Stimulated activated CD4-positive, alpha-beta T cell treated with anti-CD3 and anti-CD28 coated beads, Interleukin-12 subunit alpha, Interleukin-12 subunit beta, amount 100 ng/mL, for 4 hours (primary cell): Measurements from ENCODE around the gene CHFR.
"Not testable (repeated sequence)": the region's sequence is repeated elsewhere in the genome, so short reads cannot be mapped to it uniquely, and the experiment has no call there.

Experiments used
- DNase-seq: peaks from one replicate; pipeline ENCODE4 v3.0.0-alpha.2; 2020

CHFR gene

GRCh38 chr12:132806857-132807256 is 80.5 kb downstream of the CHFR start:
- DNase-seq: peak; percentile 25

DNA sequence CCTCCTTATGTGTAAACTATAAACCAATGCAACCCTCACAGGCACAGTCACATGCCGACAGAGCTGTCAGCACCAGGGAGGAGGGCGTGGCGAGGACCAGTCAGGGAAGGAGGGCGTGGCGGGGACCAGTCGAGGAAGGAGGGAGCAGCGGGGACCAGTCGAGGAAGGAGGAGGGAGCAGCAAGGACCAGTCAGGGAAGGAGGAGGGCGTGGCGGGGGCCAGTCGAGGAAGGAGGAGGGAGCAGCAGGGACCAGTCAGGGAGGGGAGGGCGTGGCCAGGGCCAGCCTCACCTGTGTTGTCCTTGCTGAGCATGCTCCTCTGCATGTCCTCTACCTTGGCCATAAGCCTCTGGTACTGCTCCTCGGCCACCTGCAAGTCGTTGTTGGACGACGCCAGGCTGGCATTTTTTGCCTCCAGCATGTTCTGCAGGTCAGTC is 83.0 kb downstream of the CHFR start:
- no peak for DNase-seq

DNA sequence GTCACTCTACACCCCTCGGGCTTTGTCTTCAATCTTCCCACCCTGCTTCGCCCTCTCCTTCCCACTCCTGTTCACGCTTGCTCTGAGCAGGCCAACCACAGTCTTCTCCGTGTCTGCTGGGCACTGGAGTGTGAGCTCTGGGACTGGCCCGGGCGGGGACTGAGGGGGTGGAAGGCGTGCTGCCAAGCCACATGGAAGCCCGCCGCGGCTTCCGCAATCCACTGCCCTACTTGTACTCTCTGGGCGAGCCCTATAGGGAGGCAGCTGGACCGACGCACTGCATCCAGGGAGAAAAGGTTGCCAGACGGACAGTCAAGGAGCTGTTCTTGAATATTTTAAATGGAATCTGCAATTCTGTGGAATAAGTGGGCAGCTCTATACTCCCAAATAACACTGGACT is 83.5 kb downstream of the CHFR start:
- no peak for DNase-seq

DNA sequence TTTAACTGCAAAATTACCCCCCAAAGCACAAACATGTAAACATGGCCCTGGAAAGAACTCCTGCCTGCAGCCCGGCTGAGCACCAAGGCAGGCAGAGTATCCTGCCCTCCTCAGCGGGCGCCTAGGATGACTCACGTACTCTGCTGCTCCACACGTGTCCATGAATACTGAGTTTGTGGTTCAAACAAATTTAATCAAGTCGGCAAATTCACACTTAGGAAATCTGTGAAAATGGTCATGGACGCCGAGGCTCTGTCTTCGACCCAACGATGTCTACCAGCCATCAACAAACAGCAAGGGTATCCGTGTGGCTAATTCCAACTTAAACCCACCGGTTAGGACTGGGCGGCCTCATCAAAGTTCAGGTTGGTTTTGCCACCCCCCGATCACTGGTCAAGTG is 84.3 kb downstream of the CHFR start:
- DNase-seq: no peak

DNA sequence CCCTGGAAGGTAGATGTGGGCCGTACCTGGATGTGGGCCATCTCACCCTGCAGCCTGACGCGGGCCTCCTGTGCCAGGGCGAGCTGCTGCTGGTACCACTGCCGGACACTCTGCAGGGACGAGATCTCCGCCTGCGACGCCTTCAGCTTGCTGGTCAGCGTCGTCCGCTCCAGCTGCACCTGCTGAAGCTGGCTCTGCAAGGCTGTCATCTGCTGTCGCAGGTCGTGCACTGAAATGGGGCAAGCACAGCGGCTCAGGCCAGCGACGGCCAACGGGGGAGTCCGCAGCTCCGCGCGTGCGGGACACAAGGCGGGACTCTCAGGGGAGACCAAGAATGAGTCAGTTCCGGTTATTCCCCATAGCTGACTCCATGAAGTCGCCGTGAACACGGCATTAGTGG is 85.7 kb downstream of the CHFR start:
- no peak for DNase-seq

- DNase-seq: no peak
Measured at GRCh38 chr12:132798836-132799235, 88.6 kb downstream of the CHFR start.

DNA sequence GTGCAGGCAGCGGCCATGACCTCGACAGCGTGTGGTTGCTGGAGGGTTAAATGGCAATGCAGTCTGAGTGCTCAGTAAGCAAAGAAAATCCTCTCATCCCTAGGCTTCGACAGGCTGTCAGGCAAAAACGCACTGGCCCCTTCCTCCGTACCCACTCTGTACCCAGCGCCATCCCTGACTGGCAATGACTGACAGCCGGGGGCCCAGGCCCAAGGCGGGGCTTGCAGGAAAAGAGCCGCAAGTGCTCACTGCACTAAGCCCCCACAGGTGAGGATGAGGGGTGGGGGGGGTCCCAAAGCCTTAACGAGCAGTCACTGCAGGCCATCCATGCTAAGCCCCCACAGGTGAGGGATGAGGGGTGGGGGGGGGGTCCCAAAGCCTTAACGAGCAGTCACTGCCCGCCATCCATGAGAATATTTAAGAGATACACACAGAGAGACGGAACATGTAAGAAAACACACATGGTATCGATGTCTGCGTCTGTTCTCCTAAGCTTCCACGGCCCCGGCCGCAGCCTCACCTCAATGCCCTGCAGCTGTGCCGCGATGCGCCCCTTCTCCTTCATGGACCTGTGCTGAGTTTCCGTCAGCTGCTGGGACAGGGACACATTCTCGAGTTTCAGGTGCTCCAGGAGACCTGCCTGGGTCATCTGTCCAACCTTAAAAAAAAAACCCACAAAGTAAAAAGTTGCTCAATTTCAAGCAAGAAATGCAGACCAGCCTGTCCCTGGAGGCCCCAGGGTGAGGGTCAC is 89.4 kb downstream of the CHFR start:
- no peak for DNase-seq

GRCh38 chr12:132795847-132796246 is 91.6 kb downstream of the CHFR start:
- DNase-seq: no peak

GRCh38 chr12:132791940-132792339 is 95.5 kb downstream of the CHFR start:
- not testable (repeated sequence) for DNase-seq

DNA sequence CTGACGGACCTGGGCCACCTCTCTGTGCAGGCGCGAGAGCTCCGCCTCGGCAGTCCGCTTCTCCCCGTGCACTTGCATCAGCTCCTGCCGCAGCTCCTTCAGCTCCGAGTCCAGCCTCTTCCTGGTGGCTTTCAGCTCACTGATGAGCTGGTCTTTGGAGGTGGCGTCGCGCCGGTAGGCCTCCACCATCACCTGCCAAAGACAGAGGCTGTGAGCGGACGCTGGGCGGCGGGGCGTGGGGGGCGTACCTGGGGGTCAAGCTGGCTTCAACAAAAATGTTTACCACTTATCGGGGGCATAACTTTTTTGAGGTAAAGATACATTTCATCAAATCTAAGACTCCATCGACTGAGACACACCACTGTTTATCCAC is 98.3 kb downstream of the CHFR start:
- no peak for DNase-seq

- DNase-seq: no peak
Measured at GRCh38 chr12:132788375-132789098, 98.9 kb downstream of the CHFR start.

DNA sequence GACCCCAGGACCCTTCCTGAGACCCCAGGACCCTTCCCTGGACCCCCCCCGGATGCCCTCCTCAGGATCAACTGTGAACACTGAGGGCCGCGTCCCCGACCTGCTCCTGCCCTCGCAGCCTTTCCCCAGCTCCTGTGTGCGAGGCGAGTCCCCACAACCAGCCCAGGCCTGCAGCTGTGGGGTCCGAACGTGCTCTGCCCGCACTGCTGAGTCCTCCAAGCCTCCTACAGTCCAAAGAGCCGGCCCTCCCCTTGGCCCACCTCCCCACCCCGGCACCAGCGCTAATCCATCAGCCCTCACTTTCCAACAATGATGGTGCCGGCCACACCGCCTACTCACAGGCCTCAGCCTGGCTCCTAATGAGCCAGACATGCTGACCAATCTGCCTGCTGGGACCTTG is 99.5 kb downstream of the CHFR start:
- DNase-seq: no peak

- DNase-seq: no peak
Measured at GRCh38 chr12:132786192-132786591, 101.2 kb downstream of the CHFR start.

GRCh38 chr12:132784580-132784979 is 102.8 kb downstream of the CHFR start:
- DNase-seq: no peak

DNA sequence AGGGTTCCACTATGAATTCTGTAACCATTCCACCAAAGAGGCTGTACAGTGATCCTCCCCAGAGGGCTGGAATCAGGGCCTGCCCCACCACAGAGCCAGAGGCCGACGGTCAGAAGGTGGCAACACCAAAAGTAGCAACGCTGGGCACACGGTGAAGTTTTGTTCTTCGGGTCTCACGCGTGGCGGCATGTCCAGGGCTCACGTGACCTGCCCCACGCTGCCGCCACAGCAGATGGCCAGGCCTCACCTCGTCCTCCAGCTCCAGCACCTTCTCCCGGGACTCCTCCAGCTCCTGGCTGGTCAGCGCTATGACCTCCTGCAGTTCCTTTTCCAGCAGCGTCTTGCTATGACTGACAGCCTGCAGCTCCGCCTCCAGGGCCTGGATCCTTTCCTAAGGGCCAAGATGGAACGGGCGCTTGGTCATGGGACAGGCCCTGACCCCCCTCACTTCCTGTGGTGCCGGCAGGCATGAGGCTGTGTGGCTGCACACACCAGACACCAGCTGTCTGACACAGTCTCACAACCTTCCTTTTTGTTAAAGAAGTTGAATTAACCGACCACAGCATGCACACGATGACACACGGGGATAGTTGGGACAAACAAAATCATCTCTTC is 103.4 kb downstream of the CHFR start:
- DNase-seq: no peak
